IMR-90 (cell line): ENCODE results near the gene DCLK1. TPM values are rescaled to one million over a fixed set of nuclear protein-coding genes. Genes with fewer than 3 reads are reported as not detected.

ENCODE experiments used
- ATAC-seq: fragments of 200-7000 bp; cut with Tn5 transposase; 2 replicates; pipeline ENCODE4 v1.9.1; 2020; ENCODE audit warnings: low read depth, mild to moderate bottlenecking, moderate library complexity
- BruUV-seq: library from RNA; stranded (reverse); fragments of 400-500 nt; replicated peaks from 2 replicates; lab custom pipeline; 2021; lab: Mats Ljungman, UMichigan
- CTCF ChIA-PET: fragments of 300-600 bp; formaldehyde crosslinking; extraction: SDS; loops from one replicate; lab custom pipeline; 2021; ENCODE audit warnings: antibody characterized with exemption; lab: Yijun Ruan, JAX
- POLR2A ChIA-PET: fragments of 300-600 bp; sonication (Branson Sonifier 250); formaldehyde crosslinking; loops from one replicate; lab custom pipeline; 2022; ENCODE audit warnings: antibody characterized with exemption; ENCODE audit not compliant: unreplicated experiment; lab: Charles Lee
- DNase-seq: peaks from one replicate; pipeline ENCODE4 v3.0.0; 2013
- H2AFZ ChIP-seq: replicated peaks from 2 replicates; pipeline ENCODE3; 2013; ENCODE audit warnings: low read length, mild to moderate bottlenecking; ENCODE audit not compliant: poor library complexity
- H2AK5ac ChIP-seq: 2 replicates; pipeline ENCODE4 v1.6.1; 2013; ENCODE audit warnings: low read depth, low read length, inconsistent platforms
- H2AK9ac ChIP-seq: replicated peaks from 2 replicates; pipeline ENCODE3; 2013; ENCODE audit warnings: mild to moderate bottlenecking, low read depth, low read length, moderate library complexity; ENCODE audit not compliant: poor library complexity
- H2BK120ac ChIP-seq: 2 replicates; pipeline ENCODE4 v1.6.1; 2013; ENCODE audit warnings: low read depth, low read length, inconsistent platforms
- H2BK15ac ChIP-seq: 3 replicates; pipeline ENCODE4 v1.6.1; 2013; ENCODE audit warnings: low read depth, low read length, inconsistent platforms
- H2BK20ac ChIP-seq: 2 replicates; pipeline ENCODE4 v1.6.1; 2013; ENCODE audit warnings: low read depth, mild to moderate bottlenecking, inconsistent platforms, low read length, moderate library complexity
- H2BK5ac ChIP-seq: 2 replicates; pipeline ENCODE4 v1.6.1; 2013; ENCODE audit warnings: mild to moderate bottlenecking, low read depth, low read length, inconsistent platforms; ENCODE audit not compliant: poor library complexity, severe bottlenecking
- H3K14ac ChIP-seq: replicated peaks from 2 replicates; pipeline ENCODE4 v1.6.1; 2013; ENCODE audit warnings: low read depth, low read length, inconsistent platforms
- H3K18ac ChIP-seq: 2 replicates; pipeline ENCODE4 v1.6.1; 2013; ENCODE audit warnings: low read depth, low read length, control low read depth
- H3K23ac ChIP-seq: 2 replicates; pipeline ENCODE4 v1.6.1; 2013; ENCODE audit warnings: low read depth, low read length, inconsistent platforms
- H3K27ac ChIP-seq: 2 replicates; pipeline ENCODE4 v1.5.1; 2013; ENCODE audit warnings: mild to moderate bottlenecking, control low read depth, low read length; ENCODE audit not compliant: insufficient read depth
- H3K27me3 ChIP-seq: 2 replicates; pipeline ENCODE4 v1.6.1; 2013; ENCODE audit warnings: low read length; ENCODE audit not compliant: control insufficient read depth, insufficient read depth
- H3K36me3 ChIP-seq: 2 replicates; pipeline ENCODE4 v1.6.1; 2013; ENCODE audit warnings: low read length, mixed read lengths; ENCODE audit not compliant: control insufficient read depth, insufficient read depth
- H3K4ac ChIP-seq: 2 replicates; pipeline ENCODE4 v1.6.1; 2013; ENCODE audit warnings: low read depth, low read length, inconsistent platforms
- H3K4me1 ChIP-seq: 2 replicates; pipeline ENCODE4 v1.6.1; 2013; ENCODE audit warnings: low read length, mixed read lengths; ENCODE audit not compliant: control insufficient read depth, insufficient read depth
- H3K4me2 ChIP-seq: 2 replicates; pipeline ENCODE4 v1.6.1; 2013; ENCODE audit warnings: low read depth, mild to moderate bottlenecking, control low read depth, low read length, moderate library complexity
- H3K4me3 ChIP-seq: 2 replicates; pipeline ENCODE4 v1.5.1; 2013; ENCODE audit warnings: low read depth, mild to moderate bottlenecking, control low read depth, low read length, moderate library complexity; ENCODE audit not compliant: insufficient read depth
- H3K56ac ChIP-seq: 2 replicates; pipeline ENCODE4 v1.6.1; 2013; ENCODE audit warnings: low read length, inconsistent platforms; ENCODE audit not compliant: insufficient read depth; ENCODE audit errors: extremely low read depth
- H3K79me1 ChIP-seq, 2 experiments: 2 replicates each; pipeline ENCODE4 v1.6.1; 2013; ENCODE audit warnings: low read length in 2 of 2, inconsistent platforms in 1 of 2, low read depth in 1 of 2
- H3K9ac ChIP-seq: 2 replicates; pipeline ENCODE4 v1.6.1; 2013; ENCODE audit warnings: low read depth, low read length, control low read depth
- H3K9me1 ChIP-seq: 2 replicates; pipeline ENCODE4 v1.6.1; 2013; ENCODE audit warnings: low read length, inconsistent platforms; ENCODE audit not compliant: insufficient read depth
- H3K9me3 ChIP-seq: 2 replicates; pipeline ENCODE4 v1.6.1; 2013; ENCODE audit warnings: low read length; ENCODE audit not compliant: control insufficient read depth, insufficient read depth
- H4K20me1 ChIP-seq: 2 replicates; pipeline ENCODE4 v1.6.1; 2013; ENCODE audit warnings: low read length, inconsistent platforms; ENCODE audit not compliant: insufficient read depth
- H4K5ac ChIP-seq: 2 replicates; pipeline ENCODE4 v1.6.1; 2013; ENCODE audit warnings: mild to moderate bottlenecking, low read depth, low read length, control low read depth
- H4K8ac ChIP-seq, 2 experiments: 2 replicates each; pipeline ENCODE4 v1.6.1; 2013; ENCODE audit warnings: low read depth in 2 of 2, low read length in 2 of 2, control low read depth in 1 of 2, inconsistent platforms in 1 of 2
- H4K91ac ChIP-seq: 2 replicates; pipeline ENCODE4 v1.6.1; 2013; ENCODE audit warnings: low read depth, low read length, inconsistent platforms; ENCODE audit not compliant: insufficient read depth
- CEBPB ChIP-seq: IDR thresholded peaks from 2 replicates; pipeline ENCODE4 v1.6.1; 2012; ENCODE audit warnings: low read depth, low read length, improper control_type of control experiment
- CHD1 ChIP-seq: IDR thresholded peaks from 2 replicates; pipeline ENCODE4 v1.6.1; 2012; ENCODE audit warnings: low read depth, low read length, improper control_type of control experiment
- ELK1 ChIP-seq: fragments of 150-350 bp; IDR thresholded peaks from 2 replicates; pipeline ENCODE4 v1.6.1; 2016; ENCODE audit warnings: low read depth, mild to moderate bottlenecking, low read length, moderate library complexity, borderline replicate concordance
- FOS ChIP-seq: fragments of 150-350 bp; IDR thresholded peaks from 2 replicates; pipeline ENCODE4 v1.6.1; 2016; ENCODE audit warnings: low read depth, low read length
- POLR2A ChIP-seq: IDR thresholded peaks from 2 replicates; pipeline ENCODE4 v1.6.1; 2012; ENCODE audit warnings: mild to moderate bottlenecking, low read depth, low read length
- RCOR1 ChIP-seq: IDR thresholded peaks from 2 replicates; pipeline ENCODE4 v1.6.1; 2012; ENCODE audit warnings: mild to moderate bottlenecking, low read length, improper control_type of control experiment; ENCODE audit not compliant: insufficient replicate concordance
- RFX5 ChIP-seq: IDR thresholded peaks from 2 replicates; pipeline ENCODE4 v1.8.0; 2012; ENCODE audit warnings: low read depth, mild to moderate bottlenecking, low read length, moderate library complexity
- SMC3 ChIP-seq: fragments of 150-350 bp; IDR thresholded peaks from 2 replicates; pipeline ENCODE4 v1.6.1; 2016; ENCODE audit warnings: low read depth, mild to moderate bottlenecking, antibody characterized with exemption, low read length, moderate library complexity
- USF2 ChIP-seq: fragments of 150-350 bp; IDR thresholded peaks from 2 replicates; pipeline ENCODE4 v1.6.1; 2017; ENCODE audit warnings: mild to moderate bottlenecking, antibody characterized with exemption, low read length, low read depth
- WGBS, 2 experiments: methylation state at CpG; one replicate each; pipeline versions ENCODE4 v1.1.5 to v1.1.7; 2013; ENCODE audit warnings: missing lambda C conversion rate in 2 of 2; ENCODE audit not compliant: insufficient read length in 1 of 2; ENCODE audit errors: extremely low coverage in 2 of 2; 5-methylcytosine and 5-hydroxymethylcytosine counted together
- dilution Hi-C: fragments of 300-500 bp; cut with HindIII; formaldehyde crosslinking; loops from one replicate; pipeline ENCODE4 v1.14.3; 2018; ENCODE audit warnings: low sequenced_read_pairs; ENCODE audit not compliant: unreplicated experiment
- in situ Hi-C: fragments of 300-500 bp; cut with MboI; formaldehyde crosslinking; loops from 3 replicates; pipeline ENCODE4 v1.14.3; 2019; ENCODE audit warnings: low sequenced_read_pairs, inconsistent platforms, mixed read lengths
- intact Hi-C: fragments of 100-400 bp; cut with micrococcal nuclease; formaldehyde crosslinking; loops from 2 replicates; pipeline ENCODE4 v1.10.0; 2022
- polyA plus RNA-seq, 3 experiments: library from polyadenylated mRNA; depleted of rRNA; stranded (reverse); fragments of >200 nt; gene quantifications; 2 replicates each; pipeline ENCODE4 v1.2.3, GENCODE V29; 2012; ENCODE audit warnings: low replicate concordance in 1 of 3
- total RNA-seq: library from RNA; depleted of rRNA; stranded (reverse); fragments of >200 nt; gene quantifications from 2 replicates; pipeline ENCODE4 v1.2.3, GENCODE V29; 2012

Gene DCLK1
- total and polyA plus RNA-seq, 2 of the 4 experiments (the other 2 are of a cell fraction): under 0.01 to 0.02 TPM

- WGBS, 2 experiments: no CpG with 5 or more reads among the region's 2 CpGs
- no peaks in the 10 kb centered on the region for H3K9me3 ChIP-seq
- TF ChIP-seq RCOR1 (no peak), RFX5 (no peak), FOS (no peak), USF2 (no peak), SMC3 (no peak), POLR2A (no peak), ELK1 (no peak), CHD1 (no peak), CEBPB (no peak)
- H2AK9ac ChIP-seq: no peak overlapping the region
- peak overlapping the region; percentile 74 for H3K18ac ChIP-seq
- intact Hi-C loops: no loop called here
- H3K27me3 ChIP-seq: no peaks in the 10 kb centered on the region
- dilution Hi-C loops: no loop called here
- no peak overlapping the region for H3K56ac ChIP-seq
- H3K9me1 ChIP-seq: peaks cover 13% of the 10 kb centered on the region
- H2AK5ac ChIP-seq: peak overlapping the region; percentile 60
- peak overlapping the region; percentile 31; the same call in 1 of the 2 replicates for H3K4ac ChIP-seq
- peak overlapping the region in 1 of 2 experiments; percentile 43; a peak in 1 of 4 replicates for H4K8ac ChIP-seq
- H2AFZ ChIP-seq: no peak overlapping the region
- no peaks in the 10 kb centered on the region for H3K79me1 ChIP-seq
- peak overlapping the region; percentile 64; the same call in 1 of the 2 replicates for H3K27ac ChIP-seq
- no peak overlapping the region; the same call in 1 of the 2 replicates for H3K4me2 ChIP-seq
- no peak overlapping the region for H2BK5ac ChIP-seq
- no peaks in the 10 kb centered on the region for H3K36me3 ChIP-seq
- H4K91ac ChIP-seq: 0 out of 2 replicates have a peak overlapping the region, but pooled peaks have one; percentile 24
- no peak overlapping the region for H3K23ac ChIP-seq
- no peaks in the 10 kb centered on the region for H4K20me1 ChIP-seq
- peaks cover 14% of the 10 kb centered on the region for H3K4me1 ChIP-seq
- ATAC-seq (peak; percentile 28), DNase-seq (peak; percentile 30)
- H2BK15ac ChIP-seq: peak overlapping the region; percentile 15; the same call in 2 of the 3 replicates
- ChIA-PET CTCF (no interaction called here), POLR2A (no interaction called here)
- H3K14ac ChIP-seq: 0 out of 2 replicates have a peak overlapping the region, but pooled peaks have one; percentile 9
- no peak overlapping the region for H4K5ac ChIP-seq
- BruUV-seq: no TSS peak
- H3K4me3 ChIP-seq: no peak overlapping the region
- in situ Hi-C loops: no loop called here
- H2BK20ac ChIP-seq: peak overlapping the region; percentile 28; the same call in 1 of the 2 replicates
- H3K9ac ChIP-seq: no peak overlapping the region
- H2BK120ac ChIP-seq: peak overlapping the region; percentile 30; the same call in 1 of the 2 replicates
Measured at GRCh38 chr13:35926859-35927530, 204.2 kb downstream of the DCLK1 start.
